Astrocyte (in vitro differentiated cells and primary cell): ENCODE results near the gene F3.

Source experiments
- CTCF ChIP-seq: IDR thresholded peaks from 2 replicates; pipeline ENCODE4 v1.5.1; 2011; ENCODE audit warnings: low read depth, mild to moderate bottlenecking, inconsistent platforms, low read length, moderate library complexity; ENCODE audit not compliant: insufficient read depth
- EZH2 ChIP-seq: IDR thresholded peaks from 2 replicates; pipeline ENCODE4 v1.6.1; 2012; ENCODE audit warnings: mild to moderate bottlenecking, low read length, inconsistent platforms; ENCODE audit not compliant: insufficient read depth

GRCh38 chr1:94572780-94573179, 31.2 kb upstream of the F3 start:
- TF ChIP-seq CTCF = no peak
- TF ChIP-seq EZH2 = no peak
